ENCODE data around the gene SLC37A4. TPM values are rescaled to one million over a fixed set of nuclear protein-coding genes. Genes with fewer than 3 reads are reported as not detected.

The SLC37A4 gene
- total and polyA plus RNA-seq, 10 of the 15 experiments (the other 5 are each of a cell fraction or from before 2014, with no cell fraction given): 11.6 to 29.7 (median 20.4) TPM

GRCh38 chr11:119067371-119068222 lies 36.9 kb upstream of the SLC37A4 start, which contains the start of gene VPS11 (continued):
- TF ChIP-seq IKZF1 (conservative IDR thresholded peaks at IDR 0.05): peak; percentile 73
- peak; percentile 24; the same call in 1 of the 2 replicates for TF ChIP-seq POLR2AphosphoS2 (IDR thresholded peaks at IDR 0.05; ENCODE audit: low read depth, low read length)
- TF ChIP-seq SMC3 (IDR thresholded peaks at IDR 0.05; ENCODE audit: borderline replicate concordance, low read length): 0 out of 2 replicates have a peak, but pooled peaks have one; percentile 3
- TF ChIP-seq ZZZ3 (IDR thresholded peaks at IDR 0.05; ENCODE audit: control insufficient read depth, insufficient read length, low read depth): no peak
- TF ChIP-seq SRF (IDR thresholded peaks at IDR 0.05; ENCODE audit: low read depth in 2 of 2, low read length in 2 of 2): 0 out of 4 replicates have a peak, but pooled peaks of 1 of the 2 experiments have one; percentile 12
- no peak for TF ChIP-seq CHD4 (IDR thresholded peaks at IDR 0.05)
- TF ChIP-seq IRF4 (IDR thresholded peaks at IDR 0.05; ENCODE audit: low read depth, low read length): 0 out of 2 replicates have a peak, but pooled peaks have one; percentile 8
- TF ChIP-seq TCF12 (IDR thresholded peaks at IDR 0.05; ENCODE audit: low read depth, low read length): 0 out of 2 replicates have a peak, but pooled peaks have one; percentile 60
- peak; percentile 78 for TF ChIP-seq NR2C1 (IDR thresholded peaks at IDR 0.05)
- no peak for TF ChIP-seq RBBP5 (conservative IDR thresholded peaks at IDR 0.05)
- TF ChIP-seq RFX5 (IDR thresholded peaks at IDR 0.05; ENCODE audit: low read depth, low read length): no peak
- 0 out of 2 replicates have a peak, but pooled peaks have one; percentile 44 for TF ChIP-seq WRNIP1 (IDR thresholded peaks at IDR 0.05; ENCODE audit: borderline replicate concordance, low read depth, low read length)
- 0 out of 4 replicates have a peak, but pooled peaks have one; percentile 17 to 29 for TF ChIP-seq EP300 (IDR thresholded peaks at IDR 0.05; ENCODE audit: borderline replicate concordance in 1 of 2, control insufficient read depth in 1 of 2, low read depth in 2 of 2, low read length in 2 of 2)
- TF ChIP-seq HCFC1 (IDR thresholded peaks at IDR 0.05; ENCODE audit: low read length): peak; percentile 66
- TF ChIP-seq ZBTB40 (IDR thresholded peaks at IDR 0.05; ENCODE audit: borderline replicate concordance): peak; percentile 78; the same call in 1 of the 2 replicates
- TF ChIP-seq E2F4 (IDR thresholded peaks at IDR 0.05; ENCODE audit: low read depth, low read length): 0 out of 2 replicates have a peak, but pooled peaks have one; percentile 55
- peak; percentile 89 for TF ChIP-seq MAX (IDR thresholded peaks at IDR 0.05; ENCODE audit: low read depth, low read length)
- peak; percentile 85 for TF ChIP-seq POLR2A (IDR thresholded peaks at IDR 0.05; ENCODE audit: low read depth, low read length)
- TF ChIP-seq, protein P1, sequence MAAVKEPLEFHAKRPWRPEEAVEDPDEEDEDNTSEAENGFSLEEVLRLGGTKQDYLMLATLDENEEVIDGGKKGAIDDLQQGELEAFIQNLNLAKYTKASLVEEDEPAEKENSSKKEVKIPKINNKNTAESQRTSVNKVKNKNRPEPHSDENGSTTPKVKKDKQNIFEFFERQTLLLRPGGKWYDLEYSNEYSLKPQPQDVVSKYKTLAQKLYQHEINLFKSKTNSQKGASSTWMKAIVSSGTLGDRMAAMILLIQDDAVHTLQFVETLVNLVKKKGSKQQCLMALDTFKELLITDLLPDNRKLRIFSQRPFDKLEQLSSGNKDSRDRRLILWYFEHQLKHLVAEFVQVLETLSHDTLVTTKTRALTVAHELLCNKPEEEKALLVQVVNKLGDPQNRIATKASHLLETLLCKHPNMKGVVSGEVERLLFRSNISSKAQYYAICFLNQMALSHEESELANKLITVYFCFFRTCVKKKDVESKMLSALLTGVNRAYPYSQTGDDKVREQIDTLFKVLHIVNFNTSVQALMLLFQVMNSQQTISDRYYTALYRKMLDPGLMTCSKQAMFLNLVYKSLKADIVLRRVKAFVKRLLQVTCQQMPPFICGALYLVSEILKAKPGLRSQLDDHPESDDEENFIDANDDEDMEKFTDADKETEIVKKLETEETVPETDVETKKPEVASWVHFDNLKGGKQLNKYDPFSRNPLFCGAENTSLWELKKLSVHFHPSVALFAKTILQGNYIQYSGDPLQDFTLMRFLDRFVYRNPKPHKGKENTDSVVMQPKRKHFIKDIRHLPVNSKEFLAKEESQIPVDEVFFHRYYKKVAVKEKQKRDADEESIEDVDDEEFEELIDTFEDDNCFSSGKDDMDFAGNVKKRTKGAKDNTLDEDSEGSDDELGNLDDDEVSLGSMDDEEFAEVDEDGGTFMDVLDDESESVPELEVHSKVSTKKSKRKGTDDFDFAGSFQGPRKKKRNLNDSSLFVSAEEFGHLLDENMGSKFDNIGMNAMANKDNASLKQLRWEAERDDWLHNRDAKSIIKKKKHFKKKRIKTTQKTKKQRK (IDR thresholded peaks at IDR 0.05; ENCODE audit: low read depth, low read length): no peak
- TF ChIP-seq EED (IDR thresholded peaks at IDR 0.05; ENCODE audit: low read depth): no peak
- no peak for TF ChIP-seq ZNF24 (IDR thresholded peaks at IDR 0.05)
- 0 out of 2 replicates have a peak, but pooled peaks have one; percentile 20 for TF ChIP-seq SMAD5 (IDR thresholded peaks at IDR 0.05; ENCODE audit: low read depth)
